Trophoblast cell (in vitro differentiated cells and primary cell): ENCODE data around the gene PRAMEF8.
"Not testable (repeated sequence)": the region's sequence is repeated elsewhere in the genome, so short reads cannot be mapped to it uniquely, and the experiment has no call there.

Experiments
- DNase-seq, 2 donors: peaks; one replicate each; pipeline ENCODE4 v3.0.0-alpha.2; 2016
- H2AFZ ChIP-seq: 2 replicates; pipeline ENCODE4 v1.6.1; 2013; ENCODE audit warnings: low read length, moderate library complexity, mild to moderate bottlenecking; ENCODE audit not compliant: insufficient read depth, poor library complexity
- H2AK5ac ChIP-seq: 2 replicates; pipeline ENCODE4 v1.6.1; 2013; ENCODE audit warnings: mild to moderate bottlenecking, low read length
- H2BK120ac ChIP-seq: 2 replicates; pipeline ENCODE4 v1.6.1; 2013; ENCODE audit warnings: low read length, mild to moderate bottlenecking, moderate library complexity; ENCODE audit not compliant: insufficient read depth, poor library complexity
- H2BK12ac ChIP-seq: 2 replicates; pipeline ENCODE4 v1.6.1; 2013; ENCODE audit warnings: mild to moderate bottlenecking, low read length, moderate library complexity
- H2BK5ac ChIP-seq: 2 replicates; pipeline ENCODE4 v1.6.1; 2013; ENCODE audit warnings: low read length, low read depth, moderate library complexity, mild to moderate bottlenecking; ENCODE audit not compliant: poor library complexity
- H3K14ac ChIP-seq: 2 replicates; pipeline ENCODE4 v1.6.1; 2013; ENCODE audit warnings: mild to moderate bottlenecking, low read length
- H3K18ac ChIP-seq: 2 replicates; pipeline ENCODE4 v1.6.1; 2013; ENCODE audit warnings: mild to moderate bottlenecking, low read length
- H3K23ac ChIP-seq: 2 replicates; pipeline ENCODE4 v1.6.1; 2013; ENCODE audit warnings: low read length
- H3K27ac ChIP-seq: 2 replicates; pipeline ENCODE4 v1.5.1; 2013; ENCODE audit warnings: low read depth, mild to moderate bottlenecking, inconsistent platforms, low read length, moderate library complexity
- H3K27me3 ChIP-seq: 2 replicates; pipeline ENCODE4 v1.6.1; 2013; ENCODE audit warnings: inconsistent platforms, mild to moderate bottlenecking, low read length, moderate library complexity; ENCODE audit not compliant: insufficient read depth
- H3K36me3 ChIP-seq, 2 experiments: 1 replicate in 1 of 2; 2 replicates in 1 of 2; pipeline ENCODE4 v1.6.1; 2013; ENCODE audit warnings: low read length in 2 of 2, mild to moderate bottlenecking in 2 of 2, moderate library complexity in 1 of 2; ENCODE audit not compliant: insufficient read depth in 2 of 2, control insufficient read depth in 1 of 2
- H3K4ac ChIP-seq: 2 replicates; pipeline ENCODE4 v1.6.1; 2013; ENCODE audit warnings: low read depth, mild to moderate bottlenecking, low read length, moderate library complexity
- H3K4me1 ChIP-seq, 2 experiments: 1 replicate in 1 of 2; 2 replicates in 1 of 2; pipeline ENCODE4 v1.6.1; 2013; ENCODE audit warnings: low read length in 2 of 2, mild to moderate bottlenecking in 2 of 2, moderate library complexity in 1 of 2; ENCODE audit not compliant: insufficient read depth in 2 of 2, control insufficient read depth in 1 of 2
- H3K4me2 ChIP-seq: 2 replicates; pipeline ENCODE4 v1.6.1; 2013; ENCODE audit warnings: inconsistent platforms, mild to moderate bottlenecking, low read length, moderate library complexity
- H3K4me3 ChIP-seq: 2 replicates; pipeline ENCODE4 v1.5.1; 2013; ENCODE audit warnings: mild to moderate bottlenecking, low read depth, low read length, inconsistent platforms
- H3K79me1 ChIP-seq: one replicate; pipeline ENCODE4 v1.6.1; 2013; ENCODE audit warnings: low read length
- H3K79me2 ChIP-seq: 2 replicates; pipeline ENCODE4 v1.6.1; 2013; ENCODE audit warnings: low read length, mild to moderate bottlenecking; ENCODE audit not compliant: control insufficient read depth, insufficient read depth, poor library complexity
- H3K9ac ChIP-seq: 2 replicates; pipeline ENCODE4 v1.6.1; 2013; ENCODE audit warnings: mild to moderate bottlenecking, low read length
- H3K9me3 ChIP-seq: 2 replicates; pipeline ENCODE4 v1.6.1; 2013; ENCODE audit warnings: low read depth, mild to moderate bottlenecking, control low read depth, inconsistent platforms, low read length; ENCODE audit not compliant: insufficient read depth
- H4K12ac ChIP-seq: 2 replicates; pipeline ENCODE4 v1.6.1; 2013; ENCODE audit warnings: low read depth, mild to moderate bottlenecking, low read length, moderate library complexity
- H4K8ac ChIP-seq: 2 replicates; pipeline ENCODE4 v1.6.1; 2013; ENCODE audit warnings: low read depth, mild to moderate bottlenecking, low read length, moderate library complexity
- H4K91ac ChIP-seq: one replicate; pipeline ENCODE4 v1.6.1; 2013; ENCODE audit warnings: low read depth, mild to moderate bottlenecking, low read length, moderate library complexity
- WGBS: extraction: QIAGEN DNeasy Blood & Tissue Kit; methylation state at CpG from one replicate; pipeline ENCODE4 v1.1.7; 2013; ENCODE audit warnings: missing lambda C conversion rate; ENCODE audit not compliant: insufficient read length, insufficient coverage; ENCODE audit errors: extremely low coverage; 5-methylcytosine and 5-hydroxymethylcytosine counted together

The PRAMEF8 gene

GRCh38 chr1:13277016-13277415 is 7.9 kb downstream of the PRAMEF8 start:
- H3K9ac ChIP-seq, H4K91ac ChIP-seq, H3K4me2 ChIP-seq, H3K27ac ChIP-seq, H3K9me3 ChIP-seq, H4K8ac ChIP-seq, H2AFZ ChIP-seq, H3K27me3 ChIP-seq, H2BK5ac ChIP-seq, H2BK12ac ChIP-seq, H3K79me1 ChIP-seq, H3K4ac ChIP-seq, H3K4me1 ChIP-seq, H3K4me3 ChIP-seq, H4K12ac ChIP-seq, H3K36me3 ChIP-seq, H3K14ac ChIP-seq, H3K23ac ChIP-seq, H3K18ac ChIP-seq, H2BK120ac ChIP-seq, H2AK5ac ChIP-seq, H3K79me2 ChIP-seq: not testable (repeated sequence)
- no CpG with 5 or more reads among the region's 6 CpGs for WGBS
- peak in 1 of 2 donors; percentile 3 for DNase-seq

- H2BK12ac ChIP-seq, H3K79me1 ChIP-seq, H3K23ac ChIP-seq, H3K14ac ChIP-seq, H3K4me3 ChIP-seq, H3K36me3 ChIP-seq, H2AK5ac ChIP-seq, H2AFZ ChIP-seq, H3K27me3 ChIP-seq, H3K9ac ChIP-seq, H2BK5ac ChIP-seq, H4K8ac ChIP-seq, H4K91ac ChIP-seq, H3K4ac ChIP-seq, H4K12ac ChIP-seq, H3K4me1 ChIP-seq, H3K27ac ChIP-seq, H3K18ac ChIP-seq, DNase-seq, H3K4me2 ChIP-seq, H3K9me3 ChIP-seq, H3K79me2 ChIP-seq, H2BK120ac ChIP-seq: not testable (repeated sequence)
- WGBS, result no CpG with 5 or more reads among the region's 3 CpGs
Measured at GRCh38 chr1:13265124-13265523, 19.8 kb downstream of the PRAMEF8 start.

DNA sequence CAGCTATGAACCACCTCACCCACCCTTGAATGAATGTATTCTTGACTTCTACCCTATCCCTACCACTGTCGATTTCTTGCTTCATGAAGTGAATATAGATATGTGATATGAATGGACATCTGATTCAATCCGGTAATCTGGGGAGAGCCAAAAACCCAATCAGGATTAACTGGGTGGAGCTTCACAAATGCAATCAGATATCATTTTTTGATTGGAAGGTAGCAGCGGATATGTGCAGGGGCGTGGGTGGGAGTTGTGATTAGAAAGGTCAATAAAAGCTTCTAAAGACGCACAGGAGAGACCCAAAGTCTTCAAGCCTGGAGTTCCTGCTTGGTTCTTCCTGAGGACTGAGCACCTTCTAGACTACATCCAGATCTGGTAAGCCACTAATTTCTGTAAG is 31.0 kb downstream of the PRAMEF8 start, which contains the start of gene PRAMEF5:
Gene PRAMEF5 (plus strand): TSS at position 301 of the 400 bp plus-strand sequence. CDS start 5,071 bp downstream, outside the sequence.
- not testable (repeated sequence) for H3K14ac ChIP-seq, H3K4me3 ChIP-seq, H3K4ac ChIP-seq, H4K12ac ChIP-seq, H3K23ac ChIP-seq, H3K18ac ChIP-seq, H3K4me1 ChIP-seq, H2AFZ ChIP-seq, H3K27me3 ChIP-seq, H3K79me1 ChIP-seq, H2BK120ac ChIP-seq, H4K8ac ChIP-seq, H3K79me2 ChIP-seq, H2BK5ac ChIP-seq, H2BK12ac ChIP-seq, H3K36me3 ChIP-seq, H2AK5ac ChIP-seq, DNase-seq, H3K9ac ChIP-seq, H3K27ac ChIP-seq, H3K9me3 ChIP-seq, H3K4me2 ChIP-seq, H4K91ac ChIP-seq
- WGBS, result no CpG with 5 or more reads among the region's 5 CpGs

- H2BK12ac ChIP-seq, H3K4me3 ChIP-seq, H3K9ac ChIP-seq, H2BK5ac ChIP-seq, H3K4me1 ChIP-seq, H4K91ac ChIP-seq, H4K8ac ChIP-seq, H2AK5ac ChIP-seq, H3K27me3 ChIP-seq, H3K4ac ChIP-seq, H3K18ac ChIP-seq, DNase-seq, H3K36me3 ChIP-seq, H3K79me1 ChIP-seq, H3K27ac ChIP-seq, H2AFZ ChIP-seq, H3K4me2 ChIP-seq, H2BK120ac ChIP-seq, H3K79me2 ChIP-seq, H3K23ac ChIP-seq, H3K14ac ChIP-seq, H4K12ac ChIP-seq: not testable (repeated sequence)
- WGBS, result no CpG with 5 or more reads among the region's 7 CpGs
- peaks cover 32% of the 10 kb centered on the region for H3K9me3 ChIP-seq
Measured at GRCh38 chr1:13247122-13247521, 37.8 kb downstream of the PRAMEF8 start.
